G401 (cell line): Measurements from ENCODE around the gene NOTCH1. TPM values are rescaled to one million over a fixed set of nuclear protein-coding genes. Genes with fewer than 3 reads are reported as not detected.

Source experiments
- DNase-seq: peaks from one replicate; pipeline ENCODE4 v3.0.0-alpha.2; 2015; ENCODE audit warnings: low spot score
- in situ Hi-C: cut with HindIII; loops from 2 replicates; pipeline ENCODE4 v1.10.0; 2016; ENCODE audit warnings: low sequenced_read_pairs, mixed read lengths
- total RNA-seq: library from RNA; depleted of rRNA; stranded (reverse); fragments of >200 nt; shearing (Covaris generic); gene quantifications from 2 replicates; pipeline ENCODE4 v1.2.3, GENCODE V29; 2014

NOTCH1 gene
- total RNA-seq, 1 experiment from 2014 or later = 13.8 TPM

GRCh38 chr9:136538599-136539426, 7.0 kb downstream of the NOTCH1 start:
- DNase-seq = no peak
- in situ Hi-C loops = no loop called here

- DNase-seq = no peak
- in situ Hi-C loops = no loop called here
Measured at GRCh38 chr9:136537896-136538598, 7.8 kb downstream of the NOTCH1 start.

GRCh38 chr9:136537411-136537810, 8.4 kb downstream of the NOTCH1 start:
- in situ Hi-C loops = no loop called here
- no peak for DNase-seq

- DNase-seq = no peak
- in situ Hi-C loops = no loop called here
Measured at GRCh38 chr9:136536721-136537241, 9.1 kb downstream of the NOTCH1 start.

- in situ Hi-C loops = no loop called here
- no peak for DNase-seq
Measured at GRCh38 chr9:136536051-136536720, 9.7 kb downstream of the NOTCH1 start.

- in situ Hi-C loops = no loop called here
- no peak for DNase-seq
Measured at GRCh38 chr9:136535070-136535469, 10.8 kb downstream of the NOTCH1 start.

- DNase-seq = no peak
- in situ Hi-C loops = no loop called here
Measured at GRCh38 chr9:136534366-136534765, 11.5 kb downstream of the NOTCH1 start.

- DNase-seq = no peak
- in situ Hi-C loops = no loop called here
Measured at GRCh38 chr9:136533775-136534157, 12.1 kb downstream of the NOTCH1 start.

- DNase-seq = no peak
- in situ Hi-C loops = no loop called here
Measured at GRCh38 chr9:136532799-136533774, 12.8 kb downstream of the NOTCH1 start.

GRCh38 chr9:136531904-136532798, 13.7 kb downstream of the NOTCH1 start:
- no peak for DNase-seq
- in situ Hi-C loops = no loop called here

- no peak for DNase-seq
- in situ Hi-C loops = no loop called here
Measured at GRCh38 chr9:136531186-136531903, 14.5 kb downstream of the NOTCH1 start.

- DNase-seq = no peak
- in situ Hi-C loops = no loop called here
Measured at GRCh38 chr9:136530461-136531089, 15.3 kb downstream of the NOTCH1 start.

GRCh38 chr9:136529516-136530460, 16.1 kb downstream of the NOTCH1 start:
- in situ Hi-C loops = no loop called here
- DNase-seq = no peak

- no peak for DNase-seq
- in situ Hi-C loops = no loop called here
Measured at GRCh38 chr9:136528716-136529341, 17.0 kb downstream of the NOTCH1 start.
